K562 (cell line): ENCODE data around the gene ZKSCAN1. TPM values are rescaled to one million over a fixed set of nuclear protein-coding genes. Genes with fewer than 3 reads are reported as not detected.

Source experiments
- ATAC-seq: fragments of 200-7000 bp; cut with Tn5 transposase; 3 replicates; pipeline ENCODE4 v1.9.1; 2020; ENCODE audit warnings: moderate library complexity
- BruUV-seq: library from RNA; stranded (reverse); fragments of 400-500 nt; replicated peaks from 2 replicates; lab custom pipeline; 2021; lab: Mats Ljungman, UMichigan
- CTCF ChIA-PET: fragments of 300-600 bp; formaldehyde crosslinking; extraction: SDS; loops from one replicate; lab custom pipeline; 2021; ENCODE audit warnings: low intra/inter-chr PET ratio; lab: Yijun Ruan, JAX
- POLR2A ChIA-PET: fragments of 300-600, 350-650 bp; sonication (Branson Sonifier 250); formaldehyde crosslinking; extraction: SDS; loops from one replicate; lab custom pipeline; 2021; ENCODE audit warnings: antibody characterized with exemption, inconsistent platforms; lab: Yijun Ruan, JAX
- DNase-seq, 4 experiments: peaks; one replicate each; pipeline versions ENCODE4 v3.0.0 to v3.0.0-alpha.2; 2011 to 2018; ENCODE audit warnings: low spot score in 3 of 4, mixed read lengths in 3 of 4; ENCODE audit errors: extremely low read depth in 1 of 4
- FAIRE-seq: peaks from 2 replicates; lab custom pipeline; 2011; peaks lifted over from hg19 to GRCh38; lab: Jason Lieb, UNC
- H2AFZ ChIP-seq: 2 replicates; pipeline ENCODE4 v1.6.0; 2011; ENCODE audit warnings: low read depth, low read length, control low read depth, inconsistent platforms
- H3K27ac ChIP-seq: fragments of 200-600 bp; 3 replicates; pipeline ENCODE4 v1.8.0; 2011; ENCODE audit warnings: low read depth, mild to moderate bottlenecking, control low read depth, inconsistent platforms, low read length, moderate library complexity, mixed read lengths; ENCODE audit errors: extremely low read depth
- H3K27me3 ChIP-seq, 2 experiments: fragments of 300-600 bp in 1 of 2; 2 replicates in 1 of 2; 3 replicates in 1 of 2; pipeline versions ENCODE4 v1.6.0 to v1.8.0; 2011; ENCODE audit warnings: inconsistent platforms in 2 of 2, low read length in 2 of 2, mild to moderate bottlenecking in 1 of 2, mixed read lengths in 1 of 2, moderate library complexity in 1 of 2; ENCODE audit not compliant: control insufficient read depth in 2 of 2, insufficient read depth in 2 of 2
- H3K36me3 ChIP-seq: fragments of 300-600 bp; 3 replicates; pipeline ENCODE4 v1.8.0; 2011; ENCODE audit warnings: mild to moderate bottlenecking, low read length, inconsistent platforms; ENCODE audit not compliant: control insufficient read depth, insufficient read depth
- H3K4me1 ChIP-seq, 2 experiments: fragments of 200-600 bp in 1 of 2; replicated peaks in 1 of 2; 2 replicates in 1 of 2; 3 replicates in 1 of 2; pipeline versions ENCODE4 v1.5.1 to v1.8.0; 2011; ENCODE audit warnings: inconsistent platforms in 2 of 2, low read length in 2 of 2, mild to moderate bottlenecking in 1 of 2, mixed read lengths in 1 of 2, moderate library complexity in 1 of 2; ENCODE audit not compliant: control insufficient read depth in 2 of 2, insufficient read depth in 2 of 2
- H3K4me2 ChIP-seq: 2 replicates; pipeline ENCODE4 v1.6.1; 2011; ENCODE audit warnings: low read length, control low read depth, inconsistent platforms, mixed read lengths; ENCODE audit not compliant: insufficient read depth
- H3K4me3 ChIP-seq: fragments of 200-600 bp; sonication (generic), shearing (Covaris generic); 2 replicates; pipeline ENCODE4 v1.5.1; 2016; ENCODE audit warnings: control low read depth, inconsistent platforms
- H3K79me2 ChIP-seq: fragments of 200-600 bp; 3 replicates; pipeline ENCODE4 v1.8.0; 2011; ENCODE audit warnings: low read length, inconsistent platforms; ENCODE audit not compliant: control insufficient read depth, insufficient read depth
- H3K9ac ChIP-seq, 2 experiments: 2 replicates each; pipeline versions ENCODE4 v1.6.0 to v1.6.1; 2011; ENCODE audit warnings: low read depth in 2 of 2, low read length in 2 of 2, control low read depth in 1 of 2, inconsistent platforms in 1 of 2, mild to moderate bottlenecking in 1 of 2, mixed read lengths in 1 of 2; ENCODE audit not compliant: insufficient read depth in 1 of 2
- H3K9me1 ChIP-seq: one replicate; pipeline ENCODE4 v1.6.0; 2011; ENCODE audit warnings: inconsistent platforms, mild to moderate bottlenecking, low read length, moderate library complexity; ENCODE audit not compliant: control insufficient read depth, insufficient read depth
- H3K9me3 ChIP-seq: replicated peaks from 2 replicates; pipeline ENCODE4 v1.5.1; 2011; ENCODE audit warnings: low read depth, low read length, inconsistent platforms; ENCODE audit not compliant: control insufficient read depth, insufficient read depth
- H4K20me1 ChIP-seq: replicated peaks from 2 replicates; pipeline ENCODE4 v1.6.1; 2011; ENCODE audit warnings: low read length, inconsistent platforms, mixed read lengths; ENCODE audit not compliant: control insufficient read depth, insufficient read depth
- GABPA ChIP-seq: fragments of 200-800 bp; sonication (Bioruptor generic); conservative IDR thresholded peaks from 2 replicates; pipeline ENCODE4 v1.6.1; 2016; ENCODE audit warnings: low read depth, missing genetic modification characterization, missing compliant biosample characterization
- NCOA6 ChIP-seq: fragments of 450-650 bp; IDR thresholded peaks from 2 replicates; pipeline ENCODE4 v1.6.1; 2017; ENCODE audit warnings: mild to moderate bottlenecking
- RBM14 ChIP-seq: fragments of 200-400 bp; formaldehyde crosslinking; IDR thresholded peaks from 2 replicates; pipeline ENCODE4 v1.6.1; 2018; ENCODE audit warnings: low read depth, mild to moderate bottlenecking, low read length, moderate library complexity, borderline replicate concordance; ENCODE audit not compliant: insufficient read depth
- RNF2 ChIP-seq: sonication (generic); IDR thresholded peaks from 2 replicates; pipeline ENCODE4 v1.6.1; 2016
- STAT5B ChIP-seq: fragments of 250-450 bp; sonication (Bioruptor Pico); IDR thresholded peaks from 2 replicates; pipeline ENCODE4 v1.8.0; 2021; ENCODE audit warnings: mild to moderate bottlenecking, inconsistent platforms
- WGBS: fragments of 100-300 bp; shearing (Covaris generic); methylation state at CpG from one replicate; pipeline ENCODE4 v1.1.6; 2016; ENCODE audit warnings: low coverage, mixed read lengths; ENCODE audit not compliant: insufficient coverage; ENCODE audit errors: missing lambda C conversion rate; 5-methylcytosine and 5-hydroxymethylcytosine counted together
- in situ Hi-C: fragments of 300-500 bp; cut with MboI; formaldehyde crosslinking; loops from 4 replicates; pipeline ENCODE4 v1.15.0; 2018; ENCODE audit warnings: inconsistent platforms, mixed read lengths
- intact Hi-C: fragments of 100-400 bp; cut with micrococcal nuclease; formaldehyde crosslinking; loops from 2 replicates; pipeline ENCODE4 v1.14.2; 2022
- polyA plus RNA-seq, 8 experiments: library from polyadenylated mRNA; depleted of rRNA in 4 of 8; stranded (reverse) in 5 of 8; unstranded in 3 of 8; fragments of >200 nt; fragmentation: Nextera tagmentation in 2 of 8; fragmentation: Illumina TruSeq in 1 of 8; extraction: Ambion mirVana in 2 of 8; extraction: Trizol in 1 of 8; gene quantifications; 2 replicates each; pipeline versions ENCODE4 v1.2.1 to v1.2.3, GENCODE V29; 2011 to 2014; ENCODE audit warnings: inconsistent platforms in 1 of 8, missing spikeins in 1 of 8
- total RNA-seq, 7 experiments: library from RNA; depleted of rRNA in 6 of 7; stranded (reverse); fragments of >200 nt in 6 of 7; fragmentation: Illumina TruSeq in 2 of 7; extraction: Trizol in 2 of 7; gene quantifications; 2 replicates each; pipeline versions ENCODE4 v1.2.1 to v1.2.3, GENCODE V29; 2011 to 2021; ENCODE audit warnings: low replicate concordance in 1 of 7
- TF ChIP-seq, protein P1 (sequence below): fragments of 250-450 bp; sonication (Bioruptor Pico); IDR thresholded peaks from 2 replicates; pipeline ENCODE4 v1.9.0; 2021; ENCODE audit warnings: mild to moderate bottlenecking, inconsistent platforms
- TF ChIP-seq, protein P2 (sequence below): fragments of 250-450 bp; sonication (Bioruptor Pico); IDR thresholded peaks from 2 replicates; pipeline ENCODE4 v1.6.1; 2021; ENCODE audit warnings: mild to moderate bottlenecking
- TF ChIP-seq, protein P3 (sequence below): fragments of 450-650 bp; IDR thresholded peaks from 2 replicates; pipeline ENCODE4 v1.7.1; 2018; ENCODE audit warnings: mild to moderate bottlenecking, low read depth; ENCODE audit not compliant: partially characterized antibody

Gene ZKSCAN1
- total and polyA plus RNA-seq, 9 of the 15 experiments (the other 6 are each of a cell fraction or from before 2014, with no cell fraction given), result 5.3 to 43.0 (median 23.2) TPM

DNA sequence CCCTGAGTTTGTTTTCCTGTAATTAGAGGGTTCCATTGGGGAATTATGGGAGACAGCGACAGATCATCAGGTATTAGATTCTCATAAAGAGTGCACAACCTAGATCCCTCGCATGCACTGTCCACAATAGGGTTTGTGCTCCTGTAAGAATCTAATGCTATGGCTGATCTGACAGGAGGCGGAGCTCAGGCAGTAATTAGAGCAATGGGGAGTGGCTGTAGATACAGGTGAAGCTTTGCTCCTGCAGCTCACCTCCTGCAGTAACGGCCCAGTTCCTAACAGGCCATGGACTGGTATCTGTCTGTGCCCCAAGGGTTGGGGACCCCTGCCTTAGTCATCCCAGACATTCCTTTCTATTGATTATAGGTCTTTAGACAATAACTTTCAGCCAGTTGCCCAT, 33.3 kb downstream of the ZKSCAN1 start:
- FAIRE-seq, result no peak
- Histone ChIP-seq H2AFZ (peak overlapping the region; percentile 99), H3K27ac (no peak overlapping the region), H3K4me3 (no peak overlapping the region), H3K9me1 (no peaks in the 10 kb centered on the region), H3K4me1 (peaks cover 3 to 14% of the 10 kb centered on the region in 2 experiments; a peak in 3 of 5 replicates), H3K27me3 (no peaks in the 10 kb centered on the region), H3K79me2 (peaks cover 10% of the 10 kb centered on the region), H3K9me3 (0 out of 2 replicates have a peak, but pooled peaks cover 2% of the 10 kb centered on the region), H3K36me3 (peaks cover 3% of the 10 kb centered on the region; the same call in 1 of the 3 replicates), H4K20me1 (no peaks in the 10 kb centered on the region), H3K4me2 (no peak overlapping the region), H3K9ac (no peak overlapping the region)
- DNase-seq, result no peak
- no TSS peak for BruUV-seq
- in situ Hi-C loops (no loop called here), intact Hi-C loops (loop anchor here (2.0 to 5.0 kb wide), 2 partner anchors 32 to 79 kb away; partner anchors contain the start of genes MBLAC1 and ZNF3)
- ATAC-seq, result no peak
- ChIA-PET POLR2A (no interaction called here), CTCF (no interaction called here)
- TF ChIP-seq, protein P1, sequence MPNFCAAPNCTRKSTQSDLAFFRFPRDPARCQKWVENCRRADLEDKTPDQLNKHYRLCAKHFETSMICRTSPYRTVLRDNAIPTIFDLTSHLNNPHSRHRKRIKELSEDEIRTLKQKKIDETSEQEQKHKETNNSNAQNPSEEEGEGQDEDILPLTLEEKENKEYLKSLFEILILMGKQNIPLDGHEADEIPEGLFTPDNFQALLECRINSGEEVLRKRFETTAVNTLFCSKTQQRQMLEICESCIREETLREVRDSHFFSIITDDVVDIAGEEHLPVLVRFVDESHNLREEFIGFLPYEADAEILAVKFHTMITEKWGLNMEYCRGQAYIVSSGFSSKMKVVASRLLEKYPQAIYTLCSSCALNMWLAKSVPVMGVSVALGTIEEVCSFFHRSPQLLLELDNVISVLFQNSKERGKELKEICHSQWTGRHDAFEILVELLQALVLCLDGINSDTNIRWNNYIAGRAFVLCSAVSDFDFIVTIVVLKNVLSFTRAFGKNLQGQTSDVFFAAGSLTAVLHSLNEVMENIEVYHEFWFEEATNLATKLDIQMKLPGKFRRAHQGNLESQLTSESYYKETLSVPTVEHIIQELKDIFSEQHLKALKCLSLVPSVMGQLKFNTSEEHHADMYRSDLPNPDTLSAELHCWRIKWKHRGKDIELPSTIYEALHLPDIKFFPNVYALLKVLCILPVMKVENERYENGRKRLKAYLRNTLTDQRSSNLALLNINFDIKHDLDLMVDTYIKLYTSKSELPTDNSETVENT (CRISPR knock-in tag), result 0 out of 2 replicates have a peak, but pooled peaks have one; percentile 32
- no peak for TF ChIP-seq STAT5B (CRISPR knock-in tag)
- TF ChIP-seq RNF2, result no peak
- TF ChIP-seq, protein P2, sequence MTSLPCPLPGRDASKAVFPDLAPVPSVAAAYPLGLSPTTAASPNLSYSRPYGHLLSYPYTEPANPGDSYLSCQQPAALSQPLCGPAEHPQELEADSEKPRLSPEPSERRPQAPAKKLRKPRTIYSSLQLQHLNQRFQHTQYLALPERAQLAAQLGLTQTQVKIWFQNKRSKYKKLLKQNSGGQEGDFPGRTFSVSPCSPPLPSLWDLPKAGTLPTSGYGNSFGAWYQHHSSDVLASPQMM (CRISPR knock-in tag), result no peak
- no peak for TF ChIP-seq NCOA6
- no peak for TF ChIP-seq GABPA
- TF ChIP-seq RBM14, result no peak
- TF ChIP-seq, protein P3, sequence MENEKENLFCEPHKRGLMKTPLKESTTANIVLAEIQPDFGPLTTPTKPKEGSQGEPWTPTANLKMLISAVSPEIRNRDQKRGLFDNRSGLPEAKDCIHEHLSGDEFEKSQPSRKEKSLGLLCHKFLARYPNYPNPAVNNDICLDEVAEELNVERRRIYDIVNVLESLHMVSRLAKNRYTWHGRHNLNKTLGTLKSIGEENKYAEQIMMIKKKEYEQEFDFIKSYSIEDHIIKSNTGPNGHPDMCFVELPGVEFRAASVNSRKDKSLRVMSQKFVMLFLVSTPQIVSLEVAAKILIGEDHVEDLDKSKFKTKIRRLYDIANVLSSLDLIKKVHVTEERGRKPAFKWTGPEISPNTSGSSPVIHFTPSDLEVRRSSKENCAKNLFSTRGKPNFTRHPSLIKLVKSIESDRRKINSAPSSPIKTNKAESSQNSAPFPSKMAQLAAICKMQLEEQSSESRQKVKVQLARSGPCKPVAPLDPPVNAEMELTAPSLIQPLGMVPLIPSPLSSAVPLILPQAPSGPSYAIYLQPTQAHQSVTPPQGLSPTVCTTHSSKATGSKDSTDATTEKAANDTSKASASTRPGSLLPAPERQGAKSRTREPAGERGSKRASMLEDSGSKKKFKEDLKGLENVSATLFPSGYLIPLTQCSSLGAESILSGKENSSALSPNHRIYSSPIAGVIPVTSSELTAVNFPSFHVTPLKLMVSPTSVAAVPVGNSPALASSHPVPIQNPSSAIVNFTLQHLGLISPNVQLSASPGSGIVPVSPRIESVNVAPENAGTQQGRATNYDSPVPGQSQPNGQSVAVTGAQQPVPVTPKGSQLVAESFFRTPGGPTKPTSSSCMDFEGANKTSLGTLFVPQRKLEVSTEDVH, result no peak
- 77% methylated on average over 4 of the region's 4 CpGs for WGBS
